B cell (primary cell): ENCODE results near the gene ELOVL3. TPM values are rescaled to one million over a fixed set of nuclear protein-coding genes. Genes with fewer than 3 reads are reported as not detected.

ENCODE experiments used
- ATAC-seq: fragments of 200-7000 bp; cut with Tn5 transposase; one replicate; pipeline ENCODE4 v1.10.0; 2021; ENCODE audit warnings: low read depth, mild to moderate bottlenecking, moderate number of reproducible peaks, moderate library complexity
- CTCF ChIA-PET: fragments of 350-600 bp; sonication (Branson Sonifier 250); formaldehyde crosslinking; loops from one replicate; lab custom pipeline; 2021; ENCODE audit warnings: antibody characterized with exemption, inconsistent platforms; lab: Charles Lee
- POLR2A ChIA-PET: fragments of 350-600 bp; sonication (Branson Sonifier 250); formaldehyde crosslinking; loops from one replicate; lab custom pipeline; 2021; ENCODE audit warnings: antibody characterized with exemption; lab: Charles Lee
- DNase-seq: peaks from one replicate; pipeline ENCODE4 v3.0.0; 2013
- H2AFZ ChIP-seq: 2 replicates; pipeline ENCODE4 v1.6.1; 2012; ENCODE audit warnings: mild to moderate bottlenecking, low read depth, low read length; ENCODE audit not compliant: insufficient read depth, poor library complexity, severe bottlenecking
- H3K27ac ChIP-seq, 2 donors: 1 replicate in 1 of 2; 2 replicates in 1 of 2; pipeline ENCODE4 v1.5.1; 2012 to 2013; ENCODE audit warnings: low read length in 2 of 2, mild to moderate bottlenecking in 2 of 2, moderate library complexity in 1 of 2
- H3K27me3 ChIP-seq, 4 experiments: fragments of 200-600 bp in 1 of 4; sonication (generic) in 1 of 4; replicated peaks in 1 of 4; 1 replicate in 2 of 4; 2 replicates in 2 of 4; pipeline versions ENCODE4 v1.6.1 to v1.7.0; 2013 to 2016; ENCODE audit warnings: low read length in 3 of 4, mild to moderate bottlenecking in 2 of 4, mixed read lengths in 1 of 4, moderate library complexity in 1 of 4; ENCODE audit not compliant: insufficient read depth in 4 of 4, control insufficient read depth in 3 of 4; ENCODE audit errors: control extremely low read depth in 1 of 4
- H3K36me3 ChIP-seq, 2 experiments: replicated peaks in 1 of 2; 1 replicate in 1 of 2; 2 replicates in 1 of 2; pipeline versions ENCODE4 v1.6.1 to v1.7.1; 2013; ENCODE audit warnings: low read length in 1 of 2; ENCODE audit not compliant: insufficient read depth in 2 of 2, control insufficient read depth in 1 of 2; ENCODE audit errors: control extremely low read depth in 1 of 2, extremely low read depth in 1 of 2
- H3K4me1 ChIP-seq, 2 donors: fragments of 200-600 bp in 1 of 2; sonication (generic) in 1 of 2; 1 replicate in 1 of 2; 2 replicates in 1 of 2; pipeline versions ENCODE4 v1.5.1 to v1.6.1; 2013 to 2017; ENCODE audit warnings: low read length in 2 of 2; ENCODE audit not compliant: control insufficient read depth in 2 of 2, insufficient read depth in 2 of 2
- H3K4me2 ChIP-seq: replicated peaks from 2 replicates; pipeline ENCODE3; 2012; ENCODE audit warnings: mild to moderate bottlenecking, low read depth, low read length; ENCODE audit not compliant: poor library complexity, severe bottlenecking
- H3K4me3 ChIP-seq, 5 experiments: fragments of 200-600 bp in 1 of 5; sonication (generic) in 1 of 5; 1 replicate in 3 of 5; 2 replicates in 2 of 5; pipeline versions ENCODE4 v1.5.1 to v1.7.0; 2011 to 2016; ENCODE audit warnings: low read length in 4 of 5, mild to moderate bottlenecking in 4 of 5, low read depth in 2 of 5, control low read depth in 1 of 5, moderate library complexity in 1 of 5; ENCODE audit not compliant: insufficient read depth in 1 of 5; ENCODE audit errors: control extremely low read depth in 1 of 5, extremely low read depth in 1 of 5
- H3K79me2 ChIP-seq: fragments of 200-600 bp; sonication (generic); one replicate; pipeline ENCODE4 v1.6.0; 2016; ENCODE audit warnings: low read length; ENCODE audit not compliant: control insufficient read depth, insufficient read depth
- H3K9ac ChIP-seq: fragments of 200-600 bp; sonication (generic); 2 replicates; pipeline ENCODE4 v1.6.1; 2017; ENCODE audit warnings: mild to moderate bottlenecking, low read length, moderate library complexity
- H3K9me3 ChIP-seq, 3 donors: one replicate each; pipeline versions ENCODE4 v1.6.1 to v1.7.1; 2013; ENCODE audit warnings: low read length in 2 of 3; ENCODE audit not compliant: control insufficient read depth in 2 of 3, insufficient read depth in 1 of 3; ENCODE audit errors: control extremely low read depth in 1 of 3
- H4K20me1 ChIP-seq: 2 replicates; pipeline ENCODE4 v1.6.0; 2012; ENCODE audit warnings: mild to moderate bottlenecking, low read length; ENCODE audit not compliant: insufficient read depth, control insufficient read depth, poor library complexity, severe bottlenecking
- H3K27ac Mint-ChIP-seq: one replicate; pipeline ENCODE4 v1.8.0; 2021; ENCODE audit warnings: mixed read lengths
- H3K27me3 Mint-ChIP-seq: one replicate; pipeline ENCODE4 v1.8.0; 2021; ENCODE audit warnings: mixed read lengths
- H3K4me1 Mint-ChIP-seq: one replicate; pipeline ENCODE4 v1.8.0; 2021; ENCODE audit warnings: mixed read lengths
- H3K4me3 Mint-ChIP-seq: one replicate; pipeline ENCODE4 v1.8.0; 2021; ENCODE audit warnings: mixed read lengths
- H3K9me3 Mint-ChIP-seq: one replicate; pipeline ENCODE4 v1.8.0; 2022; ENCODE audit warnings: mixed read lengths; ENCODE audit not compliant: insufficient read depth
- EZH2 ChIP-seq: IDR thresholded peaks from 2 replicates; pipeline ENCODE4 v1.6.1; 2012; ENCODE audit warnings: borderline replicate concordance, low read depth, mild to moderate bottlenecking, moderate library complexity, low read length; ENCODE audit not compliant: insufficient read depth, poor library complexity, severe bottlenecking
- WGBS: methylation state at CpG from one replicate; pipeline ENCODE4 v1.1.5; 2013; ENCODE audit warnings: missing lambda C conversion rate; ENCODE audit not compliant: insufficient coverage; 5-methylcytosine and 5-hydroxymethylcytosine counted together
- intact Hi-C: fragments of 100-400 bp; cut with micrococcal nuclease; formaldehyde crosslinking; loops from one replicate; pipeline ENCODE4 v1.10.0; 2022
- polyA plus RNA-seq: library from polyadenylated mRNA; depleted of rRNA; stranded (reverse); fragments of >200 nt; gene quantifications from 2 replicates; pipeline ENCODE4 v1.2.3, GENCODE V29; 2012
- total RNA-seq, 2 donors: library from RNA; stranded (reverse); fragments of 120-200 nt in 1 of 2; gene quantifications; 1 replicate in 1 of 2; 2 replicates in 1 of 2; pipeline versions ENCODE4 v1.2.3 to v1.2.4, GENCODE V29; 2013 to 2022
- TF ChIP-seq, protein P1 (sequence below): fragments of 200-600 bp; IDR thresholded peaks from one replicate; pipeline ENCODE4 v1.8.0; 2022; ENCODE audit warnings: antibody characterized with exemption, mild to moderate bottlenecking

Gene ELOVL3
- total and polyA plus RNA-seq, 2 donors (not counting 1 experiment from before 2014, with no cell fraction given), result not detected

DNA sequence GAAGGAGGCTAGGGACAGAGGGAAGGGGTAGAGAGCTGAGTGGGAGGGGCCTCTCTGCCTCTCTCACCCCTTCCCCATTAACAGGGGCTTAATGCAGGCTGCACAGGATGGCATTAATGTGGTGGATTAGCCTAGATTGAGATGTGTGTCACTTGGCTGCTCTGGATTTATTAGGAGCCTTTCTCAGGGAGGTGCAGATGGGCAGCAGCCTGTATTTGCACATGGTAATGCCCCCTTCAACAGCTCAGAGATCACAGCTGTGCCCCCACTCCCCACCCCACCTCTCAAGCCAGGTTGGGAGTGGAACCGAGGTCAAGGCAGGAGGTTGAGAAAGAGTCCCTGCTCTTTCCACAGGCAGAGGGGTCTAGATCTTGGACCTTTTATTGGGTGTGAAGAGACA is 7.9 kb downstream of the ELOVL3 start:
- Histone ChIP-seq H3K79me2 (no peaks in the 10 kb centered on the region), H3K4me2 (no peak overlapping the region), H3K27me3 (peaks cover 0 to 56% (median 20%) of the 10 kb centered on the region in 4 experiments), H3K36me3 (no peaks in the 10 kb centered on the region), H4K20me1 (no peaks in the 10 kb centered on the region), H3K9ac (no peak overlapping the region), H3K4me1 (peaks cover 21 to 22% of the 10 kb centered on the region in 2 donors), H3K9me3 (peaks cover 0 to 12% (median 0%) of the 10 kb centered on the region in 3 donors), H2AFZ (no peak overlapping the region), H3K4me3 (no peak overlapping the region), H3K27ac (no peak overlapping the region)
- TF ChIP-seq, protein P1, sequence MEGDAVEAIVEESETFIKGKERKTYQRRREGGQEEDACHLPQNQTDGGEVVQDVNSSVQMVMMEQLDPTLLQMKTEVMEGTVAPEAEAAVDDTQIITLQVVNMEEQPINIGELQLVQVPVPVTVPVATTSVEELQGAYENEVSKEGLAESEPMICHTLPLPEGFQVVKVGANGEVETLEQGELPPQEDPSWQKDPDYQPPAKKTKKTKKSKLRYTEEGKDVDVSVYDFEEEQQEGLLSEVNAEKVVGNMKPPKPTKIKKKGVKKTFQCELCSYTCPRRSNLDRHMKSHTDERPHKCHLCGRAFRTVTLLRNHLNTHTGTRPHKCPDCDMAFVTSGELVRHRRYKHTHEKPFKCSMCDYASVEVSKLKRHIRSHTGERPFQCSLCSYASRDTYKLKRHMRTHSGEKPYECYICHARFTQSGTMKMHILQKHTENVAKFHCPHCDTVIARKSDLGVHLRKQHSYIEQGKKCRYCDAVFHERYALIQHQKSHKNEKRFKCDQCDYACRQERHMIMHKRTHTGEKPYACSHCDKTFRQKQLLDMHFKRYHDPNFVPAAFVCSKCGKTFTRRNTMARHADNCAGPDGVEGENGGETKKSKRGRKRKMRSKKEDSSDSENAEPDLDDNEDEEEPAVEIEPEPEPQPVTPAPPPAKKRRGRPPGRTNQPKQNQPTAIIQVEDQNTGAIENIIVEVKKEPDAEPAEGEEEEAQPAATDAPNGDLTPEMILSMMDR, result no peak
- Mint-ChIP-seq H3K27ac (no peak overlapping the region), H3K9me3 (no peaks in the 10 kb centered on the region), H3K27me3 (peaks cover 55% of the 10 kb centered on the region), H3K4me3 (no peak overlapping the region), H3K4me1 (peaks cover 21% of the 10 kb centered on the region)
- CTCF ChIA-PET, result interaction anchor here (0.8 to 11.2 kb wide), 6 partner anchors 14 to 349 kb away, joined by 3 to 391 read pairs (median 4); no protein-coding TSS in a partner anchor
- POLR2A ChIA-PET, result no interaction called here
- DNase-seq (no peak), ATAC-seq (no peak)
- WGBS, result 63% methylated on average over 1 of the region's 1 CpG
- intact Hi-C loops, result no loop called here

DNA sequence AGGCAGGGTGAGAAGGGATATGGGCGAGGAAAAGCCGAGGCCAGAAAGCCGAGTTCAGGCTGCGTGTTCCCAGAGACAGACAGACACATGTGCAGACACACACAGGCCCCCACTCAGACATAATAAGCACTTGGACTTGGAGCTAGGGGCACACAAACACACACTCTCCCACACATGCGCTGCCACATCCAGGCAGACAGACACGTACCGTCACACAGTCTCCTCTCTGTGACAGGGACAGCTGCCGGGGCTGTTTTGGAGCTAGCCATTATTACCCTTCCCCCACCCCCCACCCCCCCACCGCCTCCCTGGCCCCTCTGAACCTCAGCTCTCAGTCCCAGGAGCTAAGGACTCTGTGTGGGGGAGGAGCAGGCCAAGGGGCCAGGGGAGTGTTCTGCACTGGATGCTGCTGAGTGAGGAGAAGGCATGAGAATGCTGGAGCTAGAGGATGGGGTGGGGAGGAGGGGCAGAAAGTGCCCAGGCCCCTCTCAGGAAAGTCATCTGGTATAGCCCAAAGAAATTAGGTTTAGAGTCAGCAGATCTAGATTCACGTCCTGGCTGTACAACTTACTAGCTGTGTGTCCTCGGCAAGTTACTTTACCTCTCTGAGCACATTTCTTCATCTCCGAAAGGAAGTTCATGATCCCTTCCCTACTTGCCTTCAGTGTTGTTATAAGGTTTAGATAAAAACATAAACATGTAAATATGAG is 8.9 kb downstream of the ELOVL3 start:
- Mint-ChIP-seq H3K4me1 (peaks cover 16% of the 10 kb centered on the region), H3K27me3 (peaks cover 48% of the 10 kb centered on the region), H3K27ac (no peak overlapping the region), H3K4me3 (no peak overlapping the region), H3K9me3 (no peaks in the 10 kb centered on the region)
- POLR2A ChIA-PET, result interaction anchor here (0.6 kb wide), 1 partner anchor 116 kb away, joined by 4 read pairs; no protein-coding TSS in a partner anchor
- DNase-seq (no peak), ATAC-seq (no peak)
- peaks cover 18 to 19% of the 10 kb centered on the region in 2 donors for H3K4me1 ChIP-seq
- 87% methylated on average over 4 of the region's 12 CpGs for WGBS
- H2AFZ ChIP-seq, result no peak overlapping the region
- TF ChIP-seq, protein P1, result no peak
- TF ChIP-seq EZH2, result no peak
- H3K27me3 ChIP-seq, result peaks cover 0 to 52% (median 18%) of the 10 kb centered on the region in 4 experiments
- no peak overlapping the region for H3K4me2 ChIP-seq
- no peaks in the 10 kb centered on the region for H3K79me2 ChIP-seq
- H3K4me3 ChIP-seq, result no peak overlapping the region
- intact Hi-C loops, result no loop called here
- peaks cover 0 to 12% (median 0%) of the 10 kb centered on the region in 3 donors for H3K9me3 ChIP-seq
- CTCF ChIA-PET, result interaction anchor here (0.8 to 11.2 kb wide), 4 partner anchors 14 to 348 kb away, joined by 3 to 391 read pairs (median 4); no protein-coding TSS in a partner anchor
- no peaks in the 10 kb centered on the region for H3K36me3 ChIP-seq
- no peak overlapping the region for H3K27ac ChIP-seq
- H4K20me1 ChIP-seq, result no peaks in the 10 kb centered on the region
- H3K9ac ChIP-seq, result no peak overlapping the region
